Astrocyte (in vitro differentiated cells and primary cell): ENCODE measurements around the gene MARVELD3. TPM values are rescaled to one million over a fixed set of nuclear protein-coding genes. Genes with fewer than 3 reads are reported as not detected.

Source experiments
- DNase-seq: peaks from one replicate; pipeline ENCODE4 v3.0.0-alpha.2; 2010; ENCODE audit warnings: low read depth
- FAIRE-seq: peaks from 2 replicates; lab custom pipeline; 2011; peaks lifted over from hg19 to GRCh38; lab: Jason Lieb, UNC
- H2AFZ ChIP-seq: 2 replicates; pipeline ENCODE4 v1.6.0; 2012; ENCODE audit warnings: low read depth, low read length, inconsistent platforms
- H3K27ac ChIP-seq: 2 replicates; pipeline ENCODE4 v1.5.1; 2011; ENCODE audit warnings: low read depth, low read length, inconsistent platforms
- H3K27me3 ChIP-seq: 2 replicates; pipeline ENCODE4 v1.6.0; 2011; ENCODE audit warnings: low read length, inconsistent platforms; ENCODE audit not compliant: insufficient read depth
- H3K36me3 ChIP-seq: 2 replicates; pipeline ENCODE4 v1.5.1; 2011; ENCODE audit warnings: low read length, inconsistent platforms; ENCODE audit not compliant: insufficient read depth
- H3K4me1 ChIP-seq: 2 replicates; pipeline ENCODE4 v1.5.1; 2011; ENCODE audit warnings: low read length, inconsistent platforms; ENCODE audit not compliant: insufficient read depth
- H3K4me2 ChIP-seq: 2 replicates; pipeline ENCODE4 v1.6.0; 2012; ENCODE audit warnings: low read length, inconsistent platforms
- H3K4me3 ChIP-seq: 2 replicates; pipeline ENCODE4 v1.5.1; 2011; ENCODE audit warnings: low read depth, mild to moderate bottlenecking, low read length, inconsistent platforms; ENCODE audit not compliant: insufficient read depth
- H3K79me2 ChIP-seq: 2 replicates; pipeline ENCODE4 v1.6.0; 2012; ENCODE audit warnings: mild to moderate bottlenecking, low read length, inconsistent platforms; ENCODE audit not compliant: insufficient read depth
- H3K9ac ChIP-seq: 2 replicates; pipeline ENCODE4 v1.6.0; 2012; ENCODE audit warnings: mild to moderate bottlenecking, low read length, inconsistent platforms
- H3K9me3 ChIP-seq: 2 replicates; pipeline ENCODE4 v1.5.1; 2012; ENCODE audit warnings: low read depth, mild to moderate bottlenecking, low read length, inconsistent platforms; ENCODE audit not compliant: insufficient read depth
- H4K20me1 ChIP-seq: 2 replicates; pipeline ENCODE4 v1.6.0; 2012; ENCODE audit warnings: low read length, inconsistent platforms; ENCODE audit not compliant: insufficient read depth
- H3K27ac Mint-ChIP-seq: one replicate; pipeline ENCODE4 v1.8.0; 2021; ENCODE audit warnings: mild to moderate bottlenecking, mixed read lengths; ENCODE audit not compliant: unreplicated experiment
- H3K27me3 Mint-ChIP-seq: one replicate; pipeline ENCODE4 v1.8.0; 2021; ENCODE audit warnings: low read depth, mixed read lengths; ENCODE audit not compliant: unreplicated experiment
- H3K36me3 Mint-ChIP-seq: one replicate; pipeline ENCODE4 v1.8.0; 2021; ENCODE audit warnings: low read depth, mixed read lengths; ENCODE audit not compliant: unreplicated experiment
- H3K4me1 Mint-ChIP-seq: one replicate; pipeline ENCODE4 v1.8.0; 2021; ENCODE audit warnings: low read depth, mixed read lengths; ENCODE audit not compliant: unreplicated experiment
- H3K4me3 Mint-ChIP-seq: one replicate; pipeline ENCODE4 v1.8.0; 2021; ENCODE audit warnings: mild to moderate bottlenecking, moderate library complexity, mixed read lengths; ENCODE audit not compliant: unreplicated experiment
- H3K9me3 Mint-ChIP-seq: one replicate; pipeline ENCODE4 v1.8.0; 2021; ENCODE audit warnings: mild to moderate bottlenecking, mixed read lengths; ENCODE audit not compliant: unreplicated experiment
- CTCF ChIP-seq: IDR thresholded peaks from 2 replicates; pipeline ENCODE4 v1.5.1; 2011; ENCODE audit warnings: low read depth, mild to moderate bottlenecking, inconsistent platforms, low read length, moderate library complexity; ENCODE audit not compliant: insufficient read depth
- EZH2 ChIP-seq: IDR thresholded peaks from 2 replicates; pipeline ENCODE4 v1.6.1; 2012; ENCODE audit warnings: mild to moderate bottlenecking, low read length, inconsistent platforms; ENCODE audit not compliant: insufficient read depth
- total RNA-seq: library from RNA; stranded (reverse); gene quantifications from 2 replicates; pipeline ENCODE4 v1.2.1, GENCODE V29; 2021

Gene MARVELD3
- total RNA-seq, 1 donor from 2014 or later: 1.4 TPM

- H3K36me3 ChIP-seq: peaks cover 30% of the 10 kb centered on the region
Measured at GRCh38 chr16:71670537-71670936, 44.6 kb downstream of the MARVELD3 start.

GRCh38 chr16:71671165-71671564 lies 45.2 kb downstream of the MARVELD3 start:
- H3K36me3 ChIP-seq: peaks cover 31% of the 10 kb centered on the region
- Mint-ChIP-seq H3K27ac (no peak overlapping the region), H3K4me3 (no peak overlapping the region), H3K27me3 (no peaks in the 10 kb centered on the region), H3K9me3 (no peaks in the 10 kb centered on the region), H3K36me3 (peaks cover 12% of the 10 kb centered on the region), H3K4me1 (no peaks in the 10 kb centered on the region)
- no peak overlapping the region for H3K9ac ChIP-seq
- H3K4me2 ChIP-seq: no peak overlapping the region
- DNase-seq (no peak), FAIRE-seq (no peak)
- H4K20me1 ChIP-seq: no peaks in the 10 kb centered on the region
- no peaks in the 10 kb centered on the region for H3K4me1 ChIP-seq
- H3K4me3 ChIP-seq: no peak overlapping the region
- H3K27ac ChIP-seq: no peak overlapping the region
- no peaks in the 10 kb centered on the region for H3K9me3 ChIP-seq
- no peak for TF ChIP-seq EZH2
- TF ChIP-seq CTCF: no peak
- no peaks in the 10 kb centered on the region for H3K79me2 ChIP-seq
- H2AFZ ChIP-seq: no peak overlapping the region
- H3K27me3 ChIP-seq: no peaks in the 10 kb centered on the region

More at GRCh38 chr16:71670537-71670936, 44.6 kb downstream of the MARVELD3 start:
- Mint-ChIP-seq H3K4me1 (no peaks in the 10 kb centered on the region), H3K9me3 (no peaks in the 10 kb centered on the region), H3K4me3 (no peak overlapping the region), H3K36me3 (peaks cover 10% of the 10 kb centered on the region), H3K27me3 (no peaks in the 10 kb centered on the region), H3K27ac (no peak overlapping the region)
- no peaks in the 10 kb centered on the region for H3K4me1 ChIP-seq
- H4K20me1 ChIP-seq: no peaks in the 10 kb centered on the region
- no peaks in the 10 kb centered on the region for H3K27me3 ChIP-seq
- FAIRE-seq: no peak
- no peak overlapping the region for H3K27ac ChIP-seq
- no peak overlapping the region for H3K4me3 ChIP-seq
- H3K79me2 ChIP-seq: no peaks in the 10 kb centered on the region
- no peak overlapping the region for H2AFZ ChIP-seq
- no peak overlapping the region for H3K9ac ChIP-seq
- H3K9me3 ChIP-seq: no peaks in the 10 kb centered on the region
- no peak overlapping the region for H3K4me2 ChIP-seq
- TF ChIP-seq EZH2 (no peak), CTCF (no peak)
- DNase-seq: no peak

- H3K27me3 Mint-ChIP-seq: no peaks in the 10 kb centered on the region
- Histone ChIP-seq H3K27ac (no peak overlapping the region), H3K9ac (no peak overlapping the region), H3K27me3 (no peaks in the 10 kb centered on the region), H3K9me3 (no peaks in the 10 kb centered on the region), H4K20me1 (no peaks in the 10 kb centered on the region), H3K4me3 (no peak overlapping the region), H3K79me2 (no peaks in the 10 kb centered on the region), H3K36me3 (peaks cover 32% of the 10 kb centered on the region), H3K4me2 (no peak overlapping the region), H2AFZ (no peak overlapping the region), H3K4me1 (no peaks in the 10 kb centered on the region)
- DNase-seq (no peak), FAIRE-seq (no peak)
- no peak overlapping the region for H3K27ac Mint-ChIP-seq
- no peaks in the 10 kb centered on the region for H3K9me3 Mint-ChIP-seq
- H3K4me3 Mint-ChIP-seq: no peak overlapping the region
- H3K36me3 Mint-ChIP-seq: peaks cover 10% of the 10 kb centered on the region
- H3K4me1 Mint-ChIP-seq: no peaks in the 10 kb centered on the region
- TF ChIP-seq CTCF (no peak), EZH2 (no peak)
Measured at GRCh38 chr16:71672125-71672524, 46.1 kb downstream of the MARVELD3 start.
